Tibial nerve (tissue), 3 donors: ENCODE data around the gene PSMD13.
"Not testable (repeated sequence)": the region's sequence is repeated elsewhere in the genome, so short reads cannot be mapped to it uniquely, and the experiment has no call there.

ENCODE experiments used
- POLR2A ChIP-seq, 2 donors: fragments of 450-650 bp; IDR thresholded peaks; one replicate each; pipeline ENCODE4 v1.6.1; 2017; ENCODE audit warnings: antibody characterized with exemption in 2 of 2, mild to moderate bottlenecking in 2 of 2, moderate library complexity in 2 of 2
- TF ChIP-seq, protein P1 (sequence below), 5 experiments: fragments of 200-600 bp in 3 of 5; fragments of 450-650 bp in 2 of 5; sonication (generic) in 3 of 5; IDR thresholded peaks; one replicate each; pipeline ENCODE4 v1.5.1; 2016 to 2019; ENCODE audit warnings: antibody characterized with exemption in 5 of 5, mild to moderate bottlenecking in 3 of 5, moderate library complexity in 2 of 5

- TF ChIP-seq, protein P1, sequence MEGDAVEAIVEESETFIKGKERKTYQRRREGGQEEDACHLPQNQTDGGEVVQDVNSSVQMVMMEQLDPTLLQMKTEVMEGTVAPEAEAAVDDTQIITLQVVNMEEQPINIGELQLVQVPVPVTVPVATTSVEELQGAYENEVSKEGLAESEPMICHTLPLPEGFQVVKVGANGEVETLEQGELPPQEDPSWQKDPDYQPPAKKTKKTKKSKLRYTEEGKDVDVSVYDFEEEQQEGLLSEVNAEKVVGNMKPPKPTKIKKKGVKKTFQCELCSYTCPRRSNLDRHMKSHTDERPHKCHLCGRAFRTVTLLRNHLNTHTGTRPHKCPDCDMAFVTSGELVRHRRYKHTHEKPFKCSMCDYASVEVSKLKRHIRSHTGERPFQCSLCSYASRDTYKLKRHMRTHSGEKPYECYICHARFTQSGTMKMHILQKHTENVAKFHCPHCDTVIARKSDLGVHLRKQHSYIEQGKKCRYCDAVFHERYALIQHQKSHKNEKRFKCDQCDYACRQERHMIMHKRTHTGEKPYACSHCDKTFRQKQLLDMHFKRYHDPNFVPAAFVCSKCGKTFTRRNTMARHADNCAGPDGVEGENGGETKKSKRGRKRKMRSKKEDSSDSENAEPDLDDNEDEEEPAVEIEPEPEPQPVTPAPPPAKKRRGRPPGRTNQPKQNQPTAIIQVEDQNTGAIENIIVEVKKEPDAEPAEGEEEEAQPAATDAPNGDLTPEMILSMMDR (IDR thresholded peaks at IDR 0.05): not testable (repeated sequence)
- not testable (repeated sequence) for TF ChIP-seq POLR2A (IDR thresholded peaks at IDR 0.05)
These were observed 16.0 kb upstream of the PSMD13 start for GRCh38 chr11:220641-221215.
